ENCODE measurements around the gene HDAC4. TPM values are rescaled to one million over a fixed set of nuclear protein-coding genes. Genes with fewer than 3 reads are reported as not detected.
A peak's percentile ranks its signal among the peaks of the same experiment; 100 is the strongest.

The HDAC4 gene
- total RNA-seq, 4 donors from 2014 or later, result 30.2 to 103 (median 51.7) TPM

DNA sequence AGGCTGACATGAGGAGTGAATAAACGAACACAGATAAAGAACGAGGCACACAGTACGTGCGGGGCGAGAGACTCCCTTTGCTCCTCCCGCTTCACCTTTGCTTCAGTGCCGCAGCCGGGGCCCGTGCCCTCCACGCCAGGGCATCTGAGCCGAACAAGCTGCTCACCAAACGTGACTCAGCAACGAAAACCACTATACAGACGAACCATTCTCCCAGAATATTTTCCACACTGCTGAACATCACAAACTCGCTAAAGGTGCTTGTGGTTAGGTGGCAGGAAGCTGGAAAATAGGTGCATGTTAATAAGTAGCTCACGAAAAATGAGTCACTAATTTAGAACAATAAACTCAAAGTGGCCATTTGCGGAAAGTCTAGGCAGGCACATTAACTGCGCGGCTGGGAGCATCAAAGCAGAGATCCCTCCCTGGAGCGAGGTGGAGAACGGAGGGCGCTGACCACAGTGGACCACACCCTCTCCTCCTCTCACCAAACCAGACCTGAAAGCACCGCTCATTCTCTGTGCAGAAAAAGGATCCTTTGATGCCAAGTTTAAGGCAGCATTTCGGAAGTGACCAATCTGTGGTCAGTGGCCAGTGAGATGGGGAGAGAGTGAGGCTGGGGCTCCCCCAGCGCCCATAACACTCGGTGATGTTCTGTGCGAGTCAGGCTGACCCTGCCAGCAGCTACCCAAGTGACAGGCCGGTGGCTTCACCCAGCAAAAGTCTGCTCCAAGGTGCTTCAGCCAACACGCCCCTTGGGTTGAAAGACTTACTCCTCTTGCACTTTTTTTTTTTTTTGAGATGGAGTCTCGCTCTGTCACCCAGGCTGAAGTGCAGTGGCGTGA is 153.2 kb downstream of the HDAC4 start:
- DNase-seq (ENCODE audit: low spot score), result no peak
- no peak for ATAC-seq (ENCODE audit: low FRiP score)
- no peak for TF ChIP-seq CTCF (IDR thresholded peaks at IDR 0.05)

DNA sequence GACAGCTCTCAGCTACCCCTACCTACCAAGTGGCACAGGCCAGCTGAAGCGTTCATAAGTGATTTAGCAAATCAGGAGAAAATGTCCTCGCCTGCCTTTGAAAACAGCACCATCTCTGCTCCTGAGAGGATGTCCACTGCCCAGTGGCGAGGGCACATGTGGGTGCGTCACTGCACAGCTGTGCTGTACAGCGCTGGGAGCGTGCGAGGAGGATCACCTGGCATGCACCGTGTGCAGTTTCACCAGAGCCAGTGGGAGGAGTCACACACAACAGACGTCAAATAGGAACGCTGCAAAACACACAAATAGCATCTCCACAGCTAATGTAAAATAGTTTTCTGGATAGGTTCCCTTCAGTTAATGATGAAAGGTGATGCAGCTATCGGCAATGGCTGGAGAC is 154.1 kb downstream of the HDAC4 start:
- DNase-seq (ENCODE audit: low spot score) (no peak), ATAC-seq (ENCODE audit: low FRiP score) (peak; percentile 68)
- TF ChIP-seq CTCF (IDR thresholded peaks at IDR 0.05), result no peak

- no peak for DNase-seq (ENCODE audit: low spot score)
Observed at GRCh38 chr2:239245872-239246721, 154.7 kb downstream of the HDAC4 start.

DNA sequence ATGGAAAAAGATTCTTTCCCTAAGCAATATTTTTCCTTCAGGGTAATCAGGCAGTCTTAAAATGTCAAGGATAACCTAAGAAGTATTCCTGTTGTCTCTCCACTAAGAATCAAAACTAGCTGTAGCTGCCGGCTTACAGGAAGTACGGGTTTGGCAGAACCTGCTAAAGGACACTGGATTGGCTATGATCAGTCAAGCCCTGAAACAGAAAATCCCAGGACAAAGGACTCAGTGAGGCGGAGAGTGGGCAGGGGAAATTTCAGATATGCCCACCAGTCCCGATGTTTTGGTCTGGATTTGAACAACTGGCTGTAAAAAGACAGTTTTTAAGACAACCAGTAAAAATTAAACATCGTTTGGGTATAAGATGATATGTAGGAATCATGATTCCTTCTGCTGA is 155.7 kb downstream of the HDAC4 start:
- no peak for ATAC-seq (ENCODE audit: low FRiP score)
- no peak for DNase-seq (ENCODE audit: low spot score)
- TF ChIP-seq CTCF (IDR thresholded peaks at IDR 0.05), result no peak

More at GRCh38 chr2:239245872-239246721, 154.7 kb downstream of the HDAC4 start:
- peak; percentile 64 for ATAC-seq (ENCODE audit: low FRiP score)
- TF ChIP-seq CTCF (IDR thresholded peaks at IDR 0.05), result no peak

GRCh38 chr2:239244625-239245024 is 156.2 kb downstream of the HDAC4 start:
- ATAC-seq (ENCODE audit: low FRiP score), result no peak
- DNase-seq (ENCODE audit: low spot score), result no peak
- no peak for TF ChIP-seq CTCF (IDR thresholded peaks at IDR 0.05)

- no peak for TF ChIP-seq CTCF (IDR thresholded peaks at IDR 0.05)
- ATAC-seq (ENCODE audit: low FRiP score) (no peak), DNase-seq (ENCODE audit: low spot score) (no peak)
Observed at GRCh38 chr2:239241431-239241960, 159.3 kb downstream of the HDAC4 start.
